OCI-M2 (cell line): ENCODE measurements around the gene PLCB4.

ENCODE experiments used
- DNase-seq: peaks from one replicate; lab custom pipeline; 2025; ENCODE audit not compliant: unreplicated experiment; lab: John Stamatoyannopoulos, UW

The PLCB4 gene

GRCh38 chr20:9212735-9213134, 143.8 kb downstream of the PLCB4 start:
- DNase-seq = no peak

- DNase-seq = no peak
These were observed 145.8 kb downstream of the PLCB4 start for GRCh38 chr20:9214685-9215084.

DNA sequence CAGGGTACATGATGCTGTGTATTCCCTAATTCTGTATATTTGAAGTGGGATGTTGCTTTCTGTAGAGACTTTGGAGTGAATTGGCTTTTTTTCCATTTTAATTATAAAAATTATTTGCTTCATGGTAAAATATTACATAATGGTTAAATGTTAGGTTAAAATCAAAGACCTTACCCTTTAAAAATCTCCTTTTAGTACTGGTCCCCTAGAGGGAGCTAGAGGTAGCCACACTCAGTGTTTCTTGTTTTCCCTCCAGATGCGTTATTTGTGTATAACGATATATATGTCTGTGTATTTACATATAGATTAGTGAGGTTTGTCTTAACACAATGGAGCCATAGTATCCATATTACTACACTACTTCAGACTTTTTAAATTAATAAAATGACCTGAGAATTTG, 146.7 kb downstream of the PLCB4 start:
- no peak for DNase-seq

GRCh38 chr20:9218531-9218961, 149.7 kb downstream of the PLCB4 start:
- no peak for DNase-seq

- DNase-seq = no peak
These were observed 152.1 kb downstream of the PLCB4 start for GRCh38 chr20:9220874-9221547.

GRCh38 chr20:9223296-9223695, 154.4 kb downstream of the PLCB4 start:
- DNase-seq = no peak

GRCh38 chr20:9225879-9226278, 157.0 kb downstream of the PLCB4 start:
- no peak for DNase-seq

DNA sequence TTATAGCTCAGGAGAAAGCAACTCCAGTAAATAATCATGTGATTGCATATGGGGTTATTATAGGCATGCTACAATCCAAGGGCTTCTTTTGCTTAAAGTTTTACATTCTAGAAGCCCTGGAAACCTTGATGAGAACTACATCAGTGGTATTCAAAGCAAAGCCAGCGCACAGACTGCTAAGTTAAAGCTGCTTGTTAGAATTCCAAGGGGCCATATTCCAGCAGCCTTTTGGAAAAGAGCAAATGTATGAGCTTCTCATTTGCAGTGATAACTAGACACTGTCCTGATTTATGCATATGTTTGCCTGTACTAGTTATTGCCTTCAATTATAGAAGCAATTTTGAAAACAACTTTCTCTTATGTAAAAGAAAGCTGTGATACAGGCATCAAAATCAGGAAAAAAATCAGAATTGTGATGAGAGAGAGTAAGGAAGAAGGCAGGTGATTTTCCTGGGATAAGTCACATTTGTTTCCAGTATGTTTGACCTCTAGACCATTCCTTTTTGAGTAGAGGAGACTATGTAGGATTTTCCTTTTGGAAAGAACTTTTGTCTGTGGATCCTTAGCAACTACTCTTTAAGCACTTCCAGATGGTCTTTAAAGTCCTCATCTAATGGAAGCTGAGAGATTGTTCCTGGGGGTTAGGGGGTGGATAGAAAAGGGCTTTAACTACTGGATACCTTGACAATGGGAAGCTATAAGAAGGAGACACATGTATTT, 159.2 kb downstream of the PLCB4 start:
- no peak for DNase-seq

- DNase-seq = no peak
These were observed 160.0 kb downstream of the PLCB4 start for GRCh38 chr20:9228774-9229450.

GRCh38 chr20:9230406-9230805, 161.5 kb downstream of the PLCB4 start:
- DNase-seq = no peak

DNA sequence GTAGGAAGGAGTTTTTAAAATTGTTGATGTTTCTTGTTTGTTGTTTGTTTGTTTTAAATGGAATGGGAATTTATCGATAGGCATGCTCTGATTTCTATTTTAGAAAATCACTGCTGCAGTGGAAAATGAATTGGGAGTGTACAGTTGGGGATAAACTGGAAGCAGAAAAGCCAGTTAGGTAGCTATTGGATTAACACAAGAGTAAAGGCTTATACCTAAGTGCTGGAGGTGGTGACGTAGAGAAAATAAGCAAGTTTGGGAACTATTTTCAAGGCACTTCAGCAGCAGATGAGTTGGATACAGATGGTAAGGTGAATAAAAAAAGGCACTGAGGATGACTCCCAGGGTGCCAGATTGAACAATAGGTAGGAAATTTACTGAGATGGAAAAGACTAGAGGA, 164.9 kb downstream of the PLCB4 start:
- DNase-seq = no peak

DNA sequence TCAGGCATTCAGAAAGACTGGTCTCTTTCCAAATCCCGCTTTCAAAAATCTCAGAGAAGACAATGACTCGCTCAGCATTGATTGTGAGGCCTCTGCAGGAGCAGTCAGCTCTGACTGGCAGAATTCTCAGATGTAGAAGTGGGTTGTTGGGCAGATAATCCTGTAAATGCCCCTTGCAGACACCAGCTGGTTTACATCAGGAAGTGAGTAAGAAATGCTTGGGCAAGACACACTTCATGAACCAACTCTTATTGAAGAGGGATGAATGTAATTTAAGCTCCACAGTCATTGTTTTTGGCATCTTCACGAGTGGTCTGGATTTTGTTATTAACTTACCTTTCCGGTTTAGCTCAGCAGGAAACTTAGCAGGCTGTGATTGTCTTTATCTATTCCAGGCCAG, 166.6 kb downstream of the PLCB4 start:
- DNase-seq = no peak

GRCh38 chr20:9236458-9236857, 167.6 kb downstream of the PLCB4 start:
- no peak for DNase-seq

- DNase-seq = no peak
These were observed 172.4 kb downstream of the PLCB4 start for GRCh38 chr20:9241232-9241692.

GRCh38 chr20:9241721-9242427, 173.0 kb downstream of the PLCB4 start:
- no peak for DNase-seq

DNA sequence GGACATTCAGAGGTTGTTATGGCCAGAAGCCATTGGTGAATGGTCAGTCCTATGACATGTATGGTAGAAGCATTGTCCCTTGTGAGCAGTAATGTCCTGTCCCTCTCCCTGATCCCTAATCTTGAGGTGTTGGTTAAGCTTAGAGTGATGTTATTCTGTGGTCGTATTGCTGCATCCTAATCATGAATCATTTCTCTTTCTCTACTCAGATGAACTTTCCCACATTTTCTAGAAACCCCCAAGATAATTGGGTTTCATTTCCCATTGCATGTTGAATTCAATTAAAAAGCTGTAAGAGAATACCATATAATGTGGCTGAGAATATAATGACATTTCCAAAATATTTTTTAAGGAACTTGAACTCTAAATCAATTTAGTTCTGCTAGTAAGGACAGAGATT, 175.1 kb downstream of the PLCB4 start:
- DNase-seq = no peak

DNA sequence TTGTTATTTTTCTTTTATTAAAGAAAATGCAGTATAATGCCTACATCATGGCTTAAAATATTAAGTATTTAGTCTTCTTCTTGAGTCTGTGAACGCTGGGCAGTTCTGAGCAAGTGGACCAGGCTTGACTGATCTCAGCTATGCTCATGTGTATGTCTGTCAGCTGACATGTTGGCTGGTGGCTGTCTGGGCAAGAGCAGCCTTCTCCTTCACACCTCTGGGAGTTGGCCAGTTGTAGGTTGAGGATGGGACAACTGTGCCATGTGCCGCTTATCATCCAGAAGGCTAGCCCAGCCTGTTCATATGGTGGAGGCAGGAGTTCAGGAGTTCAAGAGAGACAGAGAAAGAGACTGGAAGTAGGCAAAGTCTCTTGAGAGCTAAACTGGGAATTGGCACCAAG, 175.9 kb downstream of the PLCB4 start:
- no peak for DNase-seq

DNA sequence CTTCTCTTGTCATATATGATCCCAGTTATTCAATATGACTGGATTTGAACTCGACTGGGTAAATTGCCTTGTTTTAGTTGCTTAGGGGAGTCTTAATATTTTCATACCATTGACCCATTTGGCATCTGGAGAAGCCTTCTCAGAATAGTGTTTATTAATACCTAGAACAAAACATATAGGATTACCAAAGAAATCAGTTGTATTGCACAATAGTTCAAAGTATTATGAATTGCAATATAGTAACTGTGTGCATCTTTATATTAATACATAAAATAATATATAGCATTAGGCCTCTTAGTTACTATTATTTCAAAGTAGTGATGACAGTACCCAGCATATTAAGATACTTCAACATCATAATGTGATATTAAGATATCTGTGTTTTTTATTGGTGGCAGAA, 177.8 kb downstream of the PLCB4 start:
- no peak for DNase-seq

DNA sequence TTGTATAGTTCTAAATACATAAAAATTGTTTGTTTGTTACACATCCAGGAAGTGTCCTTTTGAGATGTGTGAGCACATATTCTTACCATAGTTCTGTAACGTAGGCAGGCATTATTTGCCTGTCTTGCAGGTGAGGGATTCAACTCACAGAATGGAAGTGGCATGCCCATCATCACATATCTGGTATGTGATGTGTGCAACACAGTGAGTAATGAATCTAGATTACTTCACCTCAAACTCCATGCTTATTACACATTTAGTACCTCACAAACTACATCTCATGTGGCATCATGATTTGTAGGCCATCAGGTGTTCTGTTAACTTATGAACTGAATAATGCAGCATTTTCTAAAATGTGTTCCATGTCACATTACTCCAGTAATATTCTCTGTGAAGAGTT, 181.6 kb downstream of the PLCB4 start:
- DNase-seq = no peak

DNA sequence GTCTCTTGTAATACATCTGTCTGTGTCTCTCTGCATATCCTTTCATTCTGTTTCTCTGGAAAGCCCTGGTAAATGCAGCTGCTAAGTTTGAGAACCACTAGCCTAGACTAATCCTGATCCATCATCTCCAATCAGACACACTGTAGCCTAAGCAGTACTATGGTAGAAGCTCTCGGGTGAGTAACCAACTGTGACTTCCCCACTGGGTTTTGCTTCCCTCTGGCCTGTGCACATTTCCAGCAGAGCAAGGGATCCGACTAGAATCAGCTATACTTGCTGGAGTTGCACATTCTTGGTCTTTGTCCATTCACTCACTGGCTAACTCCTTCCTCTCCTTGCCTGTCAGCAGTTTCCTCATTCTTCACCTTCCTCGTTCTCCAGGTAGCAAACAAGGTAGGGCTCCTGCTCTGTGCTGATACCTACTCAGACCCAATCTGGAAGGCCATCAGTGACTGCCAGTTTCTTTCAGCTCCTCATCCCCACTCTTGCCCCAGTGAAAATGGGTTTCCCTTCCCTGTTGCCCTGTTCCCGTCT, 184.2 kb downstream of the PLCB4 start:
- no peak for DNase-seq

- DNase-seq = no peak
These were observed 186.3 kb downstream of the PLCB4 start for GRCh38 chr20:9255171-9255570.
